ENCODE data around the gene ASB1.

ASB1 gene

GRCh38 chr2:238473523-238473922, 46.8 kb downstream of the ASB1 start:
- Histone ChIP-seq H3K9ac (ENCODE audit: low read length) (no peak overlapping the region), H2BK5ac (ENCODE audit: low read depth, low read length, poor library complexity) (no peak overlapping the region), H3K4me2 (ENCODE audit: low read length) (no peak overlapping the region), H2BK120ac (ENCODE audit: insufficient read depth, low read length, poor library complexity) (no peak overlapping the region), H3K4ac (ENCODE audit: low read depth, low read length) (no peak overlapping the region), H3K79me2 (ENCODE audit: control insufficient read depth, insufficient read depth, low read length, poor library complexity) (no peaks in the 10 kb centered on the region), H3K4me1 (ENCODE audit: control insufficient read depth in 1 of 2, insufficient read depth in 2 of 2, low read length in 2 of 2) (no peaks in the 10 kb centered on the region), H3K18ac (ENCODE audit: low read length) (no peak overlapping the region), H3K14ac (ENCODE audit: low read length) (no peak overlapping the region), H3K23ac (ENCODE audit: low read length) (no peak overlapping the region), H3K27me3 (ENCODE audit: insufficient read depth, low read length) (no peaks in the 10 kb centered on the region), H2AK5ac (ENCODE audit: low read length) (no peak overlapping the region), H4K12ac (ENCODE audit: low read depth, low read length) (no peak overlapping the region), H2BK12ac (ENCODE audit: low read length) (no peak overlapping the region), H4K8ac (ENCODE audit: low read depth, low read length) (no peak overlapping the region), H3K9me3 (ENCODE audit: insufficient read depth, low read depth, low read length) (no peaks in the 10 kb centered on the region), H3K4me3 (ENCODE audit: low read depth, low read length) (no peak overlapping the region), H3K36me3 (ENCODE audit: control insufficient read depth in 1 of 2, insufficient read depth in 2 of 2, low read length in 2 of 2) (no peaks in the 10 kb centered on the region), H3K27ac (ENCODE audit: low read depth, low read length) (no peak overlapping the region), H2AFZ (ENCODE audit: insufficient read depth, low read length, poor library complexity) (no peak overlapping the region), H3K79me1 (ENCODE audit: low read length) (no peaks in the 10 kb centered on the region), H4K91ac (ENCODE audit: low read depth, low read length) (no peak overlapping the region)
- WGBS (ENCODE audit: extremely low coverage, insufficient coverage, insufficient read length) = no CpG with 5 or more reads among the region's 1 CpG
- DNase-seq = no peak

- no peak overlapping the region for H3K4ac ChIP-seq (ENCODE audit: low read depth, low read length)
- no peak overlapping the region for H3K14ac ChIP-seq (ENCODE audit: low read length)
- no peak overlapping the region for H2BK5ac ChIP-seq (ENCODE audit: low read depth, low read length, poor library complexity)
- no peaks in the 10 kb centered on the region for H3K27me3 ChIP-seq (ENCODE audit: insufficient read depth, low read length)
- H3K18ac ChIP-seq (ENCODE audit: low read length) = no peak overlapping the region
- no peak overlapping the region for H2BK12ac ChIP-seq (ENCODE audit: low read length)
- H2AFZ ChIP-seq (ENCODE audit: insufficient read depth, low read length, poor library complexity) = no peak overlapping the region
- no peak overlapping the region for H3K27ac ChIP-seq (ENCODE audit: low read depth, low read length)
- H3K79me1 ChIP-seq (ENCODE audit: low read length) = no peaks in the 10 kb centered on the region
- no peak overlapping the region for H3K4me3 ChIP-seq (ENCODE audit: low read depth, low read length)
- no peak overlapping the region for H4K8ac ChIP-seq (ENCODE audit: low read depth, low read length)
- H3K9ac ChIP-seq (ENCODE audit: low read length) = no peak overlapping the region
- H3K36me3 ChIP-seq (ENCODE audit: control insufficient read depth in 1 of 2, insufficient read depth in 2 of 2, low read length in 2 of 2) = no peaks in the 10 kb centered on the region
- no peak overlapping the region for H2AK5ac ChIP-seq (ENCODE audit: low read length)
- no peak overlapping the region for H3K4me2 ChIP-seq (ENCODE audit: low read length)
- H3K23ac ChIP-seq (ENCODE audit: low read length) = no peak overlapping the region
- H2BK120ac ChIP-seq (ENCODE audit: insufficient read depth, low read length, poor library complexity) = no peak overlapping the region
- no peaks in the 10 kb centered on the region for H3K79me2 ChIP-seq (ENCODE audit: control insufficient read depth, insufficient read depth, low read length, poor library complexity)
- no peak for DNase-seq
- no peaks in the 10 kb centered on the region for H3K9me3 ChIP-seq (ENCODE audit: insufficient read depth, low read depth, low read length)
- H4K91ac ChIP-seq (ENCODE audit: low read depth, low read length) = no peak overlapping the region
- H4K12ac ChIP-seq (ENCODE audit: low read depth, low read length) = no peak overlapping the region
- no peaks in the 10 kb centered on the region for H3K4me1 ChIP-seq (ENCODE audit: control insufficient read depth in 1 of 2, insufficient read depth in 2 of 2, low read length in 2 of 2)
- no CpG with 5 or more reads among the region's 1 CpG for WGBS (ENCODE audit: extremely low coverage, insufficient coverage, insufficient read length)
Observed at GRCh38 chr2:238475034-238475433, 48.3 kb downstream of the ASB1 start.

GRCh38 chr2:238475566-238475965, 48.8 kb downstream of the ASB1 start:
- Histone ChIP-seq H4K91ac (ENCODE audit: low read depth, low read length) (no peak overlapping the region), H3K27me3 (ENCODE audit: insufficient read depth, low read length) (no peaks in the 10 kb centered on the region), H3K18ac (ENCODE audit: low read length) (no peak overlapping the region), H4K12ac (ENCODE audit: low read depth, low read length) (no peak overlapping the region), H3K9me3 (ENCODE audit: insufficient read depth, low read depth, low read length) (no peaks in the 10 kb centered on the region), H3K14ac (ENCODE audit: low read length) (no peak overlapping the region), H2BK12ac (ENCODE audit: low read length) (no peak overlapping the region), H3K23ac (ENCODE audit: low read length) (no peak overlapping the region), H3K27ac (ENCODE audit: low read depth, low read length) (no peak overlapping the region), H3K79me1 (ENCODE audit: low read length) (no peaks in the 10 kb centered on the region), H3K4ac (ENCODE audit: low read depth, low read length) (no peak overlapping the region), H3K79me2 (ENCODE audit: control insufficient read depth, insufficient read depth, low read length, poor library complexity) (no peaks in the 10 kb centered on the region), H3K4me3 (ENCODE audit: low read depth, low read length) (no peak overlapping the region), H3K36me3 (ENCODE audit: control insufficient read depth in 1 of 2, insufficient read depth in 2 of 2, low read length in 2 of 2) (no peaks in the 10 kb centered on the region), H2AFZ (ENCODE audit: insufficient read depth, low read length, poor library complexity) (no peak overlapping the region), H2BK120ac (ENCODE audit: insufficient read depth, low read length, poor library complexity) (no peak overlapping the region), H2BK5ac (ENCODE audit: low read depth, low read length, poor library complexity) (no peak overlapping the region), H3K4me1 (ENCODE audit: control insufficient read depth in 1 of 2, insufficient read depth in 2 of 2, low read length in 2 of 2) (no peaks in the 10 kb centered on the region), H2AK5ac (ENCODE audit: low read length) (no peak overlapping the region), H4K8ac (ENCODE audit: low read depth, low read length) (no peak overlapping the region), H3K9ac (ENCODE audit: low read length) (no peak overlapping the region), H3K4me2 (ENCODE audit: low read length) (no peak overlapping the region)
- no CpG with 5 or more reads among the region's 1 CpG for WGBS (ENCODE audit: extremely low coverage, insufficient coverage, insufficient read length)
- DNase-seq = no peak

- no peak overlapping the region for H3K4me2 ChIP-seq (ENCODE audit: low read length)
- no peak overlapping the region for H4K91ac ChIP-seq (ENCODE audit: low read depth, low read length)
- no peaks in the 10 kb centered on the region for H3K36me3 ChIP-seq (ENCODE audit: control insufficient read depth in 1 of 2, insufficient read depth in 2 of 2, low read length in 2 of 2)
- H2BK5ac ChIP-seq (ENCODE audit: low read depth, low read length, poor library complexity) = no peak overlapping the region
- no peaks in the 10 kb centered on the region for H3K79me1 ChIP-seq (ENCODE audit: low read length)
- H3K27me3 ChIP-seq (ENCODE audit: insufficient read depth, low read length) = no peaks in the 10 kb centered on the region
- no peak overlapping the region for H4K12ac ChIP-seq (ENCODE audit: low read depth, low read length)
- no peak overlapping the region for H3K18ac ChIP-seq (ENCODE audit: low read length)
- no peak overlapping the region for H3K9ac ChIP-seq (ENCODE audit: low read length)
- H3K9me3 ChIP-seq (ENCODE audit: insufficient read depth, low read depth, low read length) = no peaks in the 10 kb centered on the region
- DNase-seq = no peak
- no peak overlapping the region for H2BK120ac ChIP-seq (ENCODE audit: insufficient read depth, low read length, poor library complexity)
- no peak overlapping the region for H4K8ac ChIP-seq (ENCODE audit: low read depth, low read length)
- no peak overlapping the region for H3K27ac ChIP-seq (ENCODE audit: low read depth, low read length)
- H3K4me1 ChIP-seq (ENCODE audit: control insufficient read depth in 1 of 2, insufficient read depth in 2 of 2, low read length in 2 of 2) = no peaks in the 10 kb centered on the region
- WGBS (ENCODE audit: extremely low coverage, insufficient coverage, insufficient read length) = no CpG with 5 or more reads among the region's 5 CpGs
- H3K4me3 ChIP-seq (ENCODE audit: low read depth, low read length) = no peak overlapping the region
- no peak overlapping the region for H3K23ac ChIP-seq (ENCODE audit: low read length)
- H3K14ac ChIP-seq (ENCODE audit: low read length) = no peak overlapping the region
- no peak overlapping the region for H2AFZ ChIP-seq (ENCODE audit: insufficient read depth, low read length, poor library complexity)
- no peak overlapping the region for H3K4ac ChIP-seq (ENCODE audit: low read depth, low read length)
- no peaks in the 10 kb centered on the region for H3K79me2 ChIP-seq (ENCODE audit: control insufficient read depth, insufficient read depth, low read length, poor library complexity)
- H2BK12ac ChIP-seq (ENCODE audit: low read length) = no peak overlapping the region
- H2AK5ac ChIP-seq (ENCODE audit: low read length) = no peak overlapping the region
Observed at GRCh38 chr2:238476258-238476657, 49.5 kb downstream of the ASB1 start.

Data from trophoblast cell (in vitro differentiated cells and primary cell).